Ishikawa (cell line): ENCODE results near the gene EP400.

Experiments used
- CEBPB ChIP-seq: IDR thresholded peaks from 2 replicates; pipeline ENCODE4 v1.6.1; 2012
- CREB1 ChIP-seq: IDR thresholded peaks from 2 replicates; pipeline ENCODE4 v1.6.1; 2012; ENCODE audit warnings: low read depth
- EGR1 ChIP-seq: IDR thresholded peaks from 2 replicates; pipeline ENCODE4 v1.6.1; 2012
- EP300 ChIP-seq: IDR thresholded peaks from 2 replicates; pipeline ENCODE4 v1.6.1; 2012; ENCODE audit warnings: borderline replicate concordance
- FOXM1 ChIP-seq: IDR thresholded peaks from 2 replicates; pipeline ENCODE4 v1.6.1; 2012; ENCODE audit warnings: low read depth, borderline replicate concordance
- NFIC ChIP-seq: IDR thresholded peaks from 2 replicates; pipeline ENCODE4 v1.6.1; 2012
- RAD21 ChIP-seq: IDR thresholded peaks from 2 replicates; pipeline ENCODE4 v1.6.1; 2012; ENCODE audit warnings: low read depth
- TAF1 ChIP-seq: IDR thresholded peaks from 2 replicates; pipeline ENCODE4 v1.6.1; 2012; ENCODE audit warnings: low read depth, mild to moderate bottlenecking
- TCF12 ChIP-seq: IDR thresholded peaks from 2 replicates; pipeline ENCODE4 v1.6.1; 2012; ENCODE audit warnings: low read depth
- ZBTB7A ChIP-seq: IDR thresholded peaks from 2 replicates; pipeline ENCODE4 v1.6.1; 2012; ENCODE audit warnings: low read depth
- TF ChIP-seq, protein P1 (sequence below): IDR thresholded peaks from 2 replicates; pipeline ENCODE4 v1.6.1; 2012
- TF ChIP-seq, protein P2 (sequence below): IDR thresholded peaks from 2 replicates; pipeline ENCODE4 v1.6.1; 2012
- TF ChIP-seq, protein P3 (sequence below): IDR thresholded peaks from 2 replicates; pipeline ENCODE4 v1.6.1; 2012; ENCODE audit warnings: low read depth, mild to moderate bottlenecking

Gene EP400

DNA sequence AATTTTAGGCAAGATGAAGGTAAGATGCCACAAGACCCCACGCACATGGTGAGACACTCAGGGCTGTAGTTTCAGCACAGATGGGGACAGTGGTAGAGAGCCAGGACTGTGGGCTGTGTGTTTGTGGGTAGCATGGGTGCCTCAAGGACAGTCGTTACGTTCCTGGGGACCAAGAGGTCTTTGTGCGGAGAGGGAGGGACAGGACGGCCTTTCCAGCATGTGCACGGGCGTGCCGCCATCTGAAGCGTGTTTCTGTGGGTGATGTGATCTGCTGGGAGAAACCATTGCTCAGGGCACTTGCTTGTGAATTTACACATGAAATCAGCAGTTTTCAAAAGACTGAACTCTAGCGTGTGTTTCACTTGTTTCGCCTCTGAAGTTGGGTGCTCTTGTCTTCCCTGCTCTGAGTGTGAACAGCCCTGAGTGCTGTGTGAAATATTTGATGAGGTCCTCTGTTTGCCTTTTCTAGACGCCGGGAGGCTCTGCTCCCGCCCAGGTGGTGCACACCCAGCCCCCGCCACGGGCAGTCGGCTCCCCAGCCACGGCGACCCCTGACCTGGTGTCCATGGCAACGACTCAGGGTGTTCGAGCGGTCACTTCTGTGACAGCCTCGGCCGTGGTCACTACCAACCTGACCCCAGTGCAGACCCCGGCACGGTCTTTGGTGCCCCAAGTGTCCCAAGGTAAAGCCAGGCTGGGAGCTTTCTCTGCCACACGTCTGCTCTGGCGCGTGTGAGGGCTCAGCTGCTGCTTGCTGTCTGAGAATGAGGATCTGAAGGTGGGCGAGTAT, 112.1 kb downstream of the EP400 start:
- TF ChIP-seq, protein P1, sequence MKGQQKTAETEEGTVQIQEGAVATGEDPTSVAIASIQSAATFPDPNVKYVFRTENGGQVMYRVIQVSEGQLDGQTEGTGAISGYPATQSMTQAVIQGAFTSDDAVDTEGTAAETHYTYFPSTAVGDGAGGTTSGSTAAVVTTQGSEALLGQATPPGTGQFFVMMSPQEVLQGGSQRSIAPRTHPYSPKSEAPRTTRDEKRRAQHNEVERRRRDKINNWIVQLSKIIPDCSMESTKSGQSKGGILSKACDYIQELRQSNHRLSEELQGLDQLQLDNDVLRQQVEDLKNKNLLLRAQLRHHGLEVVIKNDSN, result no peak
- TF ChIP-seq, protein P2, sequence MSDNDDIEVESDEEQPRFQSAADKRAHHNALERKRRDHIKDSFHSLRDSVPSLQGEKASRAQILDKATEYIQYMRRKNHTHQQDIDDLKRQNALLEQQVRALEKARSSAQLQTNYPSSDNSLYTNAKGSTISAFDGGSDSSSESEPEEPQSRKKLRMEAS, result no peak
- TF ChIP-seq, protein P3, sequence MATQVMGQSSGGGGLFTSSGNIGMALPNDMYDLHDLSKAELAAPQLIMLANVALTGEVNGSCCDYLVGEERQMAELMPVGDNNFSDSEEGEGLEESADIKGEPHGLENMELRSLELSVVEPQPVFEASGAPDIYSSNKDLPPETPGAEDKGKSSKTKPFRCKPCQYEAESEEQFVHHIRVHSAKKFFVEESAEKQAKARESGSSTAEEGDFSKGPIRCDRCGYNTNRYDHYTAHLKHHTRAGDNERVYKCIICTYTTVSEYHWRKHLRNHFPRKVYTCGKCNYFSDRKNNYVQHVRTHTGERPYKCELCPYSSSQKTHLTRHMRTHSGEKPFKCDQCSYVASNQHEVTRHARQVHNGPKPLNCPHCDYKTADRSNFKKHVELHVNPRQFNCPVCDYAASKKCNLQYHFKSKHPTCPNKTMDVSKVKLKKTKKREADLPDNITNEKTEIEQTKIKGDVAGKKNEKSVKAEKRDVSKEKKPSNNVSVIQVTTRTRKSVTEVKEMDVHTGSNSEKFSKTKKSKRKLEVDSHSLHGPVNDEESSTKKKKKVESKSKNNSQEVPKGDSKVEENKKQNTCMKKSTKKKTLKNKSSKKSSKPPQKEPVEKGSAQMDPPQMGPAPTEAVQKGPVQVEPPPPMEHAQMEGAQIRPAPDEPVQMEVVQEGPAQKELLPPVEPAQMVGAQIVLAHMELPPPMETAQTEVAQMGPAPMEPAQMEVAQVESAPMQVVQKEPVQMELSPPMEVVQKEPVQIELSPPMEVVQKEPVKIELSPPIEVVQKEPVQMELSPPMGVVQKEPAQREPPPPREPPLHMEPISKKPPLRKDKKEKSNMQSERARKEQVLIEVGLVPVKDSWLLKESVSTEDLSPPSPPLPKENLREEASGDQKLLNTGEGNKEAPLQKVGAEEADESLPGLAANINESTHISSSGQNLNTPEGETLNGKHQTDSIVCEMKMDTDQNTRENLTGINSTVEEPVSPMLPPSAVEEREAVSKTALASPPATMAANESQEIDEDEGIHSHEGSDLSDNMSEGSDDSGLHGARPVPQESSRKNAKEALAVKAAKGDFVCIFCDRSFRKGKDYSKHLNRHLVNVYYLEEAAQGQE, result no peak

DNA sequence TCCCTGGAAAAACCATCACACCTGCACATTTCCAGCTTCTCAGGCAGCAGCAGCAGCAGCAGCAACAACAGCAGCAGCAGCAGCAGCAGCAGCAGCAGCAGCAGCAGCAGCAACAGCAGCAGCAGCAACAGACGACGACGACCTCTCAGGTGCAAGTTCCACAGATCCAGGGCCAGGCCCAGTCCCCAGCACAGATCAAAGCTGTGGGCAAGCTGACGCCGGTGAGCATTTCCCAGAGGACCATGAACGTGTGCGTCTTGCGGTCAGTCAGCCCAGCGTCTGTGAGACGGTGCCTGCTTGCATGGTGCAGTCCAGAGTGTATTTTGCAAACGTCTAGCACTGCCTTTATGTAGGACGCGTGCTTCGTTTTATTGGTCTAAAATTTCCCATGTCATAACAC, 112.7 kb downstream of the EP400 start:
- TF ChIP-seq NFIC, result no peak

DNA sequence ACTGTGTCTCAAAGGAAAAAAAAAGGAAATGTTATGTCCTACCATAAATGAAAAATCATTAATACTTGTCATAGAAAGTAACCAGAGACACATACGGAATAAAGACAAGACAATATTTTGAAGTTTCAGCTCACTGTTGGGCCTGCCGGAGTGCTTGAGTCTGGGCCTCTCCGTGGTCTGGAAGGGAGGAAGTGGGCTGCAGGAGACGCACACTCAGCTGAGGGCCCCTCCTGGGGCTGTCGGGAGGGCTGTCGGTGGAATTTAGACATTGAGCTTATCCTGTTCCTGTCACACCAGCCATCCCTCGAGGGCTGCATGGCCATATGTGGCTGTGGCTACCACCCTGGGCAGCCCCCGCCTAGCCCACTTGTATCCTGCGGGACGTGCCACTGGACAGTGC, 113.7 kb downstream of the EP400 start:
- TF ChIP-seq FOXM1, result no peak
- TF ChIP-seq RAD21, result no peak
- no peak for TF ChIP-seq CREB1
- no peak for TF ChIP-seq CEBPB
- TF ChIP-seq TAF1, result no peak
- TF ChIP-seq EGR1, result no peak
- TF ChIP-seq ZBTB7A, result no peak
- TF ChIP-seq, protein P2, result no peak
- TF ChIP-seq, protein P3, result no peak

DNA sequence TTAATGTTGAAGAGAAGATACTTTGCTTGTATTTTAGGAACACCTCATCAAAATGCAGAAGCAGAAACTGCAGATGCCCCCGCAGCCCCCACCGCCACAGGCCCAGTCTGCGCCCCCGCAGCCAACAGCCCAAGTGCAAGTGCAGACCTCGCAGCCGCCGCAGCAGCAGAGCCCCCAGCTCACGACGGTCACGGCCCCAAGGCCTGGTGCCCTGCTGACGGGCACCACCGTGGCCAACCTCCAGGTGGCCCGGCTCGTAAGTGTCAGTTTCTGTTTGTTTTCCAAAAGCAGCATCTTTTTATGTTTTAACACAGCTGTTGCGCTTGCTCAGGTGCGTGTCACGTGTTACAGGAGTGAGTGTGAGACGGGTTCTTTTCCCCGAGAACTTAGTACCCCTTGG, 114.9 kb downstream of the EP400 start:
- TF ChIP-seq ZBTB7A, result no peak
- no peak for TF ChIP-seq RAD21
- no peak for TF ChIP-seq FOXM1
- TF ChIP-seq EGR1, result no peak
- TF ChIP-seq EP300, result no peak
- TF ChIP-seq, protein P2, result no peak
- TF ChIP-seq CREB1, result no peak
- TF ChIP-seq NFIC, result no peak
- TF ChIP-seq, protein P3, result no peak
- TF ChIP-seq TAF1, result no peak
- TF ChIP-seq TCF12, result no peak
- no peak for TF ChIP-seq CEBPB

DNA sequence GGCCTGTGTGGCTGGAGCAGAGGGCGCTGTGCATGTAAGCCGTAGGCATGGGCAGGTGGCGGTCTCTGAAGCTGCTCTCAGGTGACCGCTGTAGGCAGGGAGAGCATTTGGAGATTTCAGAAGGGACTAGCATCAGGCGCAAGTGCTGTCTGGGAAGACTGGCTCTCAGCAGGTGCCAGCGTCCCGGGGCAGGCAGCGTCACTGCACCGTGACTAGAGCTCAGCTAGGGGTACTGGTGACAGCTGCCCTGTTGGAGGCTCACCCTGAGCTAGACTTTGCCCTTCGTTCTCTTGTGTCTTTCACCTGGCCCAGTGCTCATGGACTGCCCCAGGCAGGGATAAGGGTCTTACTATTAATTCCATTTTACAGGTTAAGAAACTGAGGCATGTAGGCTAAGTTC, 115.5 kb downstream of the EP400 start:
- TF ChIP-seq, protein P1, result no peak
- no peak for TF ChIP-seq NFIC
- TF ChIP-seq, protein P2, result no peak
- TF ChIP-seq RAD21, result no peak
- TF ChIP-seq ZBTB7A, result no peak
- no peak for TF ChIP-seq EGR1
- TF ChIP-seq CEBPB, result no peak
